ENCODE measurements around the gene RWDD2A.
A peak's percentile ranks its signal among the peaks of the same experiment; 100 is the strongest.

The RWDD2A gene

GRCh38 chr6:83199173-83199862, 6.2 kb downstream of the RWDD2A start:
- DNase-seq (ENCODE audit: low spot score) = no peak

- DNase-seq (ENCODE audit: low spot score) = peak; percentile 47
Observed at GRCh38 chr6:83199863-83200225, 6.7 kb downstream of the RWDD2A start.

GRCh38 chr6:83202031-83202430, 8.9 kb downstream of the RWDD2A start:
- no peak for DNase-seq (ENCODE audit: low spot score)

GRCh38 chr6:83215131-83216047, 22.2 kb downstream of the RWDD2A start:
- peak; percentile 73 for DNase-seq (ENCODE audit: low spot score)

GRCh38 chr6:83216806-83217205, 23.6 kb downstream of the RWDD2A start:
- DNase-seq (ENCODE audit: low spot score) = peak; percentile 32

- no peak for DNase-seq (ENCODE audit: low spot score)
Observed at GRCh38 chr6:83218646-83219045, 25.5 kb downstream of the RWDD2A start.

- DNase-seq (ENCODE audit: low spot score) = no peak
Observed at GRCh38 chr6:83220121-83220520, 27.0 kb downstream of the RWDD2A start.

GRCh38 chr6:83221276-83221675, 28.1 kb downstream of the RWDD2A start:
- DNase-seq (ENCODE audit: low spot score) = no peak

- DNase-seq (ENCODE audit: low spot score) = peak; percentile 25
Observed at GRCh38 chr6:83221889-83222479, 28.8 kb downstream of the RWDD2A start.

GRCh38 chr6:83226517-83226916, 33.4 kb downstream of the RWDD2A start:
- DNase-seq (ENCODE audit: low spot score) = no peak

- peak; percentile 17 for DNase-seq (ENCODE audit: low spot score)
Observed at GRCh38 chr6:83231146-83231545, 38.0 kb downstream of the RWDD2A start.

- no peak for DNase-seq (ENCODE audit: low spot score)
Observed at GRCh38 chr6:83247471-83247870, 54.3 kb downstream of the RWDD2A start.
